OCI-LY3 (cell line): ENCODE data around the gene APOL6.
"Not testable (repeated sequence)": the region's sequence is repeated elsewhere in the genome, so short reads cannot be mapped to it uniquely, and the experiment has no call there.

ENCODE experiments used
- CTCF ChIP-seq: fragments of 200-600, 300-600 bp; sonication (generic); IDR thresholded peaks from 2 replicates; pipeline ENCODE4 v1.5.1; 2014; ENCODE audit warnings: antibody characterized with exemption, low read length, low read depth
- EZH2phosphoT487 ChIP-seq: fragments of 200-600 bp; shearing (Covaris generic); IDR thresholded peaks from 2 replicates; pipeline ENCODE4 v1.6.1; 2018; ENCODE audit warnings: antibody characterized with exemption, mixed run types, low read depth

GRCh38 chr22:35666699-35667098, 18.5 kb downstream of the APOL6 start:
- not testable (repeated sequence) for TF ChIP-seq CTCF, EZH2phosphoT487
